ENCODE measurements around the gene CBX7. TPM values are rescaled to one million over a fixed set of nuclear protein-coding genes. Genes with fewer than 3 reads are reported as not detected.
A peak's percentile ranks its signal among the peaks of the same experiment; 100 is the strongest.

The CBX7 gene
- 7.3 and 11.9 TPM in 2 replicates for total RNA-seq (2014; rRNA removed; shearing (Covaris generic))
- 19.6 and 31.5 TPM in 2 replicates for total RNA-seq (2022)
- Bru-seq, nascent RNA, result percentile 58 among the genes with signal in this experiment
- BruChase-seq, experiment 1, labeled RNA remaining after a 6-hour chase, result percentile 58 among the genes with signal in this experiment
- percentile 63 among the genes with signal in this experiment for BruChase-seq, experiment 2, labeled RNA remaining after a 2-hour chase
- long read RNA-seq, full-length matches to known transcripts, result 6 of 25 reads
- long read RNA-seq, partial matches to known transcripts, result 9 of 25 reads
- long read RNA-seq, other reads (novel, unspliced or antisense), result 10 of 25 reads

- Histone ChIP-seq H3K4me3 (ENCODE audit: low read depth, low read length, poor library complexity, severe bottlenecking) (peak within 1 kb of the TSS; percentile 74), H2AFZ (ENCODE audit: low read length) (peak within 1 kb of the TSS; percentile 48; the same call in 1 of the 2 replicates), H3K27ac (ENCODE audit: low read depth, low read length, poor library complexity, severe bottlenecking) (peak within 1 kb of the TSS; percentile 56), H3K4me1 (ENCODE audit: insufficient read depth, low read length, poor library complexity, severe bottlenecking) (peaks cover 45% of the 10 kb centered on the region), H4K20me1 (ENCODE audit: insufficient read depth, low read length) (no peaks in the 10 kb centered on the region), H3K4me2 (ENCODE audit: low read length) (peak within 1 kb of the TSS; percentile 70), H3K79me2 (ENCODE audit: insufficient read depth, low read depth, low read length) (no peaks in the 10 kb centered on the region), H3K9me2 (ENCODE audit: insufficient read depth, low read length) (no peaks in the 10 kb centered on the region), H3K36me3 (ENCODE audit: insufficient read depth, low read length) (no peaks in the 10 kb centered on the region), H3K9me3 (ENCODE audit: low read length) (no peaks in the 10 kb centered on the region)
- ChIA-PET POLR2A (interaction anchor here (1.0 to 1.4 kb wide), 2 partner anchors 10 to 166 kb away, joined by 3 to 5 read pairs; no protein-coding TSS in a partner anchor), CTCF (ENCODE audit: unreplicated experiment) (no interaction called here)
- no peak for TF ChIP-seq EZH2phosphoT487 (IDR thresholded peaks at IDR 0.05; ENCODE audit: borderline replicate concordance, low read depth, low read length)
- intact Hi-C loops (cut with micrococcal nuclease; ENCODE audit: unreplicated experiment), result loop anchor here (5.0 kb wide), 2 partner anchors 165 to 375 kb away; partner anchors contain the start of gene RPL3
- DNase-seq (ENCODE audit: low spot score), result peak; percentile 91
- BruUV-seq (replicated peaks), result no TSS peak
Measured at GRCh38 chr22:39152511-39153219, at the start of gene CBX7. Gene CBX7, minus strand, starts transcription at chr22:39152680. Its CDS starts 236 bp downstream, at chr22:39152444.

DNA sequence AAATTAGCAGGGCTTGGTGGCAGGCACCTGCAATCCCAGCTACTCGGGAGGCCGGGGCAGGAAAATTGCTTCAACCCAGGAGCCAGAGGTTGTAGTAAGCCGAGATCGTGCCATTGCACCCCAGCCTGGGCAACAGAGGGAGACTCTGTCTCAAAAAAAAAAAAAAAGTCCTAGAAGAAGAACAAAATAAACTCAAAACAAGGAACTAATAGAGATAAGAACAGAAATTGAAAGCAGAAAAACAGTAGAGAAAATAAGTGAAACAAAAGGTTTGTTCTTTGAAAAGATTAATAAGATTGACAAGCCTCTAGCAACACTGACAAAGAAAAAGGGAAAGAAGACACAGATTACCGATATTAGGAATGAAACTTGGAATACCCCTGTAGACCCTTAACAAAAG lies 45.1 kb upstream of the CBX7 start:
- Histone ChIP-seq H3K9me2 (ENCODE audit: insufficient read depth, low read length) (no peaks in the 10 kb centered on the region), H3K4me1 (ENCODE audit: insufficient read depth, low read length, poor library complexity, severe bottlenecking) (no peaks in the 10 kb centered on the region), H3K4me3 (ENCODE audit: low read depth, low read length, poor library complexity, severe bottlenecking) (no peak overlapping the region), H2AFZ (ENCODE audit: low read length) (no peak overlapping the region), H3K27ac (ENCODE audit: low read depth, low read length, poor library complexity, severe bottlenecking) (no peak overlapping the region), H4K20me1 (ENCODE audit: insufficient read depth, low read length) (no peaks in the 10 kb centered on the region), H3K4me2 (ENCODE audit: low read length) (no peak overlapping the region), H3K36me3 (ENCODE audit: insufficient read depth, low read length) (no peaks in the 10 kb centered on the region), H3K9me3 (ENCODE audit: low read length) (peaks cover 20% of the 10 kb centered on the region), H3K79me2 (ENCODE audit: insufficient read depth, low read depth, low read length) (no peaks in the 10 kb centered on the region; the same call in 1 of the 2 replicates)
- ChIA-PET POLR2A (no interaction called here), CTCF (ENCODE audit: unreplicated experiment) (no interaction called here)
- no peak for DNase-seq (ENCODE audit: low spot score)
- TF ChIP-seq, protein P1, sequence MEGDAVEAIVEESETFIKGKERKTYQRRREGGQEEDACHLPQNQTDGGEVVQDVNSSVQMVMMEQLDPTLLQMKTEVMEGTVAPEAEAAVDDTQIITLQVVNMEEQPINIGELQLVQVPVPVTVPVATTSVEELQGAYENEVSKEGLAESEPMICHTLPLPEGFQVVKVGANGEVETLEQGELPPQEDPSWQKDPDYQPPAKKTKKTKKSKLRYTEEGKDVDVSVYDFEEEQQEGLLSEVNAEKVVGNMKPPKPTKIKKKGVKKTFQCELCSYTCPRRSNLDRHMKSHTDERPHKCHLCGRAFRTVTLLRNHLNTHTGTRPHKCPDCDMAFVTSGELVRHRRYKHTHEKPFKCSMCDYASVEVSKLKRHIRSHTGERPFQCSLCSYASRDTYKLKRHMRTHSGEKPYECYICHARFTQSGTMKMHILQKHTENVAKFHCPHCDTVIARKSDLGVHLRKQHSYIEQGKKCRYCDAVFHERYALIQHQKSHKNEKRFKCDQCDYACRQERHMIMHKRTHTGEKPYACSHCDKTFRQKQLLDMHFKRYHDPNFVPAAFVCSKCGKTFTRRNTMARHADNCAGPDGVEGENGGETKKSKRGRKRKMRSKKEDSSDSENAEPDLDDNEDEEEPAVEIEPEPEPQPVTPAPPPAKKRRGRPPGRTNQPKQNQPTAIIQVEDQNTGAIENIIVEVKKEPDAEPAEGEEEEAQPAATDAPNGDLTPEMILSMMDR (conservative IDR thresholded peaks at IDR 0.05; ENCODE audit: low read length), result no peak
- no peak for TF ChIP-seq EZH2phosphoT487 (IDR thresholded peaks at IDR 0.05; ENCODE audit: borderline replicate concordance, low read depth, low read length)
- intact Hi-C loops (cut with micrococcal nuclease; ENCODE audit: unreplicated experiment), result no loop called here
- no TSS peak for BruUV-seq (replicated peaks)

- TF ChIP-seq EZH2phosphoT487 (IDR thresholded peaks at IDR 0.05; ENCODE audit: borderline replicate concordance, low read depth, low read length), result no peak
- TF ChIP-seq, protein P1 (conservative IDR thresholded peaks at IDR 0.05; ENCODE audit: low read length), result no peak
- ChIA-PET CTCF (ENCODE audit: unreplicated experiment) (no interaction called here), POLR2A (no interaction called here)
Measured at GRCh38 chr22:39194098-39194497, 41.6 kb upstream of the CBX7 start.

More at GRCh38 chr22:39194098-39194497, 41.6 kb upstream of the CBX7 start:
- Histone ChIP-seq H3K4me2 (ENCODE audit: low read length) (no peak overlapping the region), H2AFZ (ENCODE audit: low read length) (no peak overlapping the region), H3K9me2 (ENCODE audit: insufficient read depth, low read length) (no peaks in the 10 kb centered on the region), H3K27ac (ENCODE audit: low read depth, low read length, poor library complexity, severe bottlenecking) (no peak overlapping the region), H3K4me1 (ENCODE audit: insufficient read depth, low read length, poor library complexity, severe bottlenecking) (no peaks in the 10 kb centered on the region), H4K20me1 (ENCODE audit: insufficient read depth, low read length) (no peaks in the 10 kb centered on the region), H3K36me3 (ENCODE audit: insufficient read depth, low read length) (no peaks in the 10 kb centered on the region), H3K79me2 (ENCODE audit: insufficient read depth, low read depth, low read length) (no peaks in the 10 kb centered on the region; the same call in 1 of the 2 replicates), H3K9me3 (ENCODE audit: low read length) (peaks cover 20% of the 10 kb centered on the region), H3K4me3 (ENCODE audit: low read depth, low read length, poor library complexity, severe bottlenecking) (no peak overlapping the region)
- DNase-seq (ENCODE audit: low spot score), result no peak
- BruUV-seq (replicated peaks), result no TSS peak
- intact Hi-C loops (cut with micrococcal nuclease; ENCODE audit: unreplicated experiment), result no loop called here

All from OCI-LY7 (cell line).